Endothelial cell of umbilical vein (primary cell): ENCODE measurements around the gene THSD4. TPM values are rescaled to one million over a fixed set of nuclear protein-coding genes. Genes with fewer than 3 reads are reported as not detected.

Source experiments
- BruUV-seq: library from RNA; stranded (reverse); fragments of 400-500 nt; replicated peaks from 2 replicates; lab custom pipeline; 2021; lab: Mats Ljungman, UMichigan
- CTCF ChIA-PET: fragments of 300-600, 350-600 bp; sonication (Branson Sonifier 250); formaldehyde crosslinking; loops from one replicate; lab custom pipeline; 2021; ENCODE audit warnings: antibody characterized with exemption, inconsistent platforms; lab: Charles Lee
- POLR2A ChIA-PET: fragments of 300-600, 350-600 bp; sonication (Branson Sonifier 250); formaldehyde crosslinking; loops from one replicate; lab custom pipeline; 2021; ENCODE audit warnings: antibody characterized with exemption, inconsistent platforms; lab: Charles Lee
- DNase-seq: peaks from one replicate; pipeline ENCODE4 v3.0.0-alpha.2; 2011; ENCODE audit warnings: low read depth, low spot score
- FAIRE-seq: peaks from 2 replicates; lab custom pipeline; 2011; peaks lifted over from hg19 to GRCh38; lab: Jason Lieb, UNC
- H2AFZ ChIP-seq: 2 replicates; pipeline ENCODE4 v1.6.0; 2012; ENCODE audit warnings: low read depth, low read length, control low read depth, inconsistent platforms
- H3K27ac ChIP-seq: 2 replicates; pipeline ENCODE4 v1.5.1; 2011; ENCODE audit warnings: low read depth, mild to moderate bottlenecking, control low read depth, low read length, moderate library complexity; ENCODE audit not compliant: insufficient read depth
- H3K27me3 ChIP-seq, 2 experiments: 2 replicates each; pipeline versions ENCODE4 v1.6.0 to v1.6.1; 2011; ENCODE audit warnings: low read length in 2 of 2, mixed read lengths in 1 of 2; ENCODE audit not compliant: control insufficient read depth in 2 of 2, insufficient read depth in 2 of 2
- H3K36me3 ChIP-seq, 2 experiments: 2 replicates in 1 of 2; 3 replicates in 1 of 2; pipeline ENCODE4 v1.5.1; 2011; ENCODE audit warnings: low read length in 2 of 2, mild to moderate bottlenecking in 1 of 2, moderate library complexity in 1 of 2; ENCODE audit not compliant: control insufficient read depth in 2 of 2, insufficient read depth in 2 of 2; ENCODE audit errors: extremely low read depth in 1 of 2
- H3K4me1 ChIP-seq: 3 replicates; pipeline ENCODE4 v1.5.1; 2011; ENCODE audit warnings: mild to moderate bottlenecking, low read length; ENCODE audit not compliant: control insufficient read depth, insufficient read depth; ENCODE audit errors: extremely low read depth
- H3K4me2 ChIP-seq: 2 replicates; pipeline ENCODE4 v1.6.1; 2011; ENCODE audit warnings: low read length, control low read depth, mixed read lengths; ENCODE audit not compliant: insufficient read depth
- H3K4me3 ChIP-seq, 3 experiments: fragments of 200-600 bp in 1 of 3; sonication (generic), shearing (Covaris generic) in 1 of 3; replicated peaks in 1 of 3; 2 replicates each; pipeline ENCODE4 v1.5.1; 2011 to 2016; ENCODE audit warnings: control low read depth in 3 of 3, low read length in 3 of 3, mild to moderate bottlenecking in 2 of 3, inconsistent platforms in 1 of 3, low read depth in 1 of 3, moderate library complexity in 1 of 3; ENCODE audit not compliant: insufficient read depth in 1 of 3
- H3K79me2 ChIP-seq: 2 replicates; pipeline ENCODE4 v1.6.0; 2012; ENCODE audit warnings: low read length, inconsistent platforms; ENCODE audit not compliant: control insufficient read depth, insufficient read depth
- H3K9ac ChIP-seq: replicated peaks from 2 replicates; pipeline ENCODE3; 2011; ENCODE audit warnings: low read length, control low read depth; ENCODE audit not compliant: insufficient read depth; ENCODE audit errors: extremely low read depth
- H3K9me1 ChIP-seq: replicated peaks from 3 replicates; pipeline ENCODE4 v1.6.0; 2011; ENCODE audit warnings: mild to moderate bottlenecking, low read length; ENCODE audit not compliant: control insufficient read depth, insufficient read depth; ENCODE audit errors: extremely low read depth
- H3K9me3 ChIP-seq: replicated peaks from 2 replicates; pipeline ENCODE4 v1.5.1; 2012; ENCODE audit warnings: low read length, inconsistent platforms; ENCODE audit not compliant: control insufficient read depth, insufficient read depth
- H4K20me1 ChIP-seq: replicated peaks from 2 replicates; pipeline ENCODE3; 2011; ENCODE audit warnings: mild to moderate bottlenecking, low read length; ENCODE audit not compliant: control insufficient read depth, insufficient read depth; ENCODE audit errors: extremely low read depth
- CTCF ChIP-seq, 2 donors: IDR thresholded peaks; 1 replicate in 1 of 2; 2 replicates in 1 of 2; pipeline ENCODE4 v1.5.1; 2011; ENCODE audit warnings: low read length in 2 of 2, mild to moderate bottlenecking in 2 of 2, moderate library complexity in 2 of 2, control low read depth in 1 of 2, inconsistent platforms in 1 of 2, low read depth in 1 of 2; ENCODE audit not compliant: insufficient read depth in 1 of 2; ENCODE audit errors: extremely low read depth in 1 of 2
- EZH2 ChIP-seq: IDR thresholded peaks from 2 replicates; pipeline ENCODE4 v1.6.1; 2012; ENCODE audit warnings: borderline replicate concordance, low read depth, mild to moderate bottlenecking, moderate library complexity, low read length, inconsistent platforms; ENCODE audit not compliant: severe bottlenecking
- FOS ChIP-seq: IDR thresholded peaks from 2 replicates; pipeline ENCODE4 v1.6.1; 2011; ENCODE audit warnings: mild to moderate bottlenecking, low read length, moderate library complexity, borderline replicate concordance; ENCODE audit not compliant: insufficient read depth
- GATA2 ChIP-seq: IDR thresholded peaks from 2 replicates; pipeline ENCODE4 v1.7.0; 2011; ENCODE audit warnings: low read depth, mild to moderate bottlenecking, moderate library complexity, mixed read lengths, low read length; ENCODE audit not compliant: insufficient read length, insufficient read depth
- JUN ChIP-seq: IDR thresholded peaks from 2 replicates; pipeline ENCODE4 v1.6.1; 2011; ENCODE audit warnings: borderline replicate concordance, low read depth; ENCODE audit not compliant: insufficient read length, insufficient read depth
- MAX ChIP-seq: IDR thresholded peaks from 2 replicates; pipeline ENCODE4 v1.6.1; 2011; ENCODE audit not compliant: insufficient read depth, insufficient read length
- MYC ChIP-seq: IDR thresholded peaks from one replicate; pipeline ENCODE4 v1.6.1; 2011; ENCODE audit warnings: mild to moderate bottlenecking, low read depth, low read length
- POLR2A ChIP-seq: IDR thresholded peaks from 2 replicates; pipeline ENCODE4 v1.6.1; 2012; ENCODE audit warnings: low read depth, mild to moderate bottlenecking, control low read depth, low read length
- POLR2AphosphoS5 ChIP-seq: IDR thresholded peaks from 2 replicates; pipeline ENCODE4 v1.6.1; 2012; ENCODE audit warnings: low read depth, mild to moderate bottlenecking, control low read depth, low read length, moderate library complexity; ENCODE audit not compliant: insufficient read depth
- dilution Hi-C: fragments of 300-500 bp; cut with MboI; formaldehyde crosslinking; loops from one replicate; pipeline ENCODE4 v1.15.0; 2019; ENCODE audit warnings: low sequenced_read_pairs; ENCODE audit not compliant: extremely low pct_ligation_motif_present
- intact Hi-C: fragments of 100-400 bp; cut with micrococcal nuclease; formaldehyde crosslinking; loops from one replicate; pipeline ENCODE4 v1.10.0; 2022
- polyA plus RNA-seq, 4 experiments: library from polyadenylated mRNA; depleted of rRNA in 3 of 4; stranded (reverse) in 3 of 4; unstranded in 1 of 4; fragments of >200 nt; gene quantifications; 2 replicates each; pipeline versions ENCODE4 v1.2.1 to v1.2.3, GENCODE V29; 2011 to 2012; ENCODE audit warnings: missing spikeins in 1 of 4
- total RNA-seq: library from RNA; stranded (reverse); gene quantifications from 2 replicates; pipeline ENCODE4 v1.2.3, GENCODE V29; 2021

THSD4 gene
- total and polyA plus RNA-seq, 2 donors (not counting 3 experiments of a cell fraction or from before 2014, with no cell fraction given) = 9.9 to 25.4 TPM

GRCh38 chr15:71826196-71826595 lies 710.9 kb downstream of the THSD4 start:
- Histone ChIP-seq H3K9me3 (no peaks in the 10 kb centered on the region), H3K27ac (no peak overlapping the region), H3K9me1 (no peaks in the 10 kb centered on the region), H3K79me2 (no peaks in the 10 kb centered on the region), H3K4me1 (no peaks in the 10 kb centered on the region), H4K20me1 (no peaks in the 10 kb centered on the region), H3K9ac (no peak overlapping the region), H3K4me3 (no peak overlapping the region), H3K36me3 (peaks cover 6% of the 10 kb centered on the region in 2 experiments), H3K4me2 (no peak overlapping the region), H2AFZ (no peak overlapping the region), H3K27me3 (no peaks in the 10 kb centered on the region)
- no peak for DNase-seq
- no peak for FAIRE-seq
- BruUV-seq = no TSS peak
- dilution Hi-C loops = no loop called here
- CTCF ChIA-PET = interaction anchor here (0.9 to 2.0 kb wide), 2 partner anchors 11 to 302 kb away, joined by 3 to 6 read pairs; no protein-coding TSS in a partner anchor
- intact Hi-C loops = no loop called here
- no peak for TF ChIP-seq FOS
- POLR2A ChIA-PET = no interaction called here

GRCh38 chr15:71830981-71831380 lies 715.7 kb downstream of the THSD4 start:
- ChIA-PET POLR2A (interaction anchor here (0.7 kb wide), 1 partner anchor 59 kb away, joined by 10 read pairs; no protein-coding TSS in a partner anchor), CTCF (interaction anchor here (0.6 kb wide), 1 partner anchor 14 kb away, joined by 4 read pairs; no protein-coding TSS in a partner anchor)
- Histone ChIP-seq H3K4me1 (no peaks in the 10 kb centered on the region), H3K27me3 (no peaks in the 10 kb centered on the region), H3K4me2 (no peak overlapping the region), H2AFZ (no peak overlapping the region), H4K20me1 (no peaks in the 10 kb centered on the region), H3K9me3 (no peaks in the 10 kb centered on the region), H3K4me3 (no peak overlapping the region), H3K27ac (no peak overlapping the region), H3K79me2 (no peaks in the 10 kb centered on the region), H3K9me1 (no peaks in the 10 kb centered on the region), H3K36me3 (peaks cover 6% of the 10 kb centered on the region in 2 experiments), H3K9ac (no peak overlapping the region)
- FAIRE-seq = no peak
- TF ChIP-seq JUN = no peak
- TF ChIP-seq EZH2 = no peak
- no peak for TF ChIP-seq CTCF (IDR thresholded peaks at IDR 0.05; ENCODE audit: extremely low read depth in 1 of 2, insufficient read depth in 1 of 2, low read depth in 1 of 2, low read length in 2 of 2)
- no peak for TF ChIP-seq MYC
- TF ChIP-seq POLR2A = no peak
- TF ChIP-seq MAX = no peak
- TF ChIP-seq GATA2 = no peak
- TF ChIP-seq POLR2AphosphoS5 = no peak
- TF ChIP-seq FOS = no peak
- no TSS peak for BruUV-seq
- DNase-seq = no peak
- intact Hi-C loops (no loop called here), dilution Hi-C loops (no loop called here)
